Stimulated activated CD4-positive, alpha-beta T cell treated with anti-CD3 and anti-CD28 coated beads, Interleukin-1b, Interleukin-23, amount 100 ng/mL, for 48 hours (primary cell): ENCODE results near the gene POFUT2.

ENCODE experiments used
- DNase-seq: peaks from one replicate; pipeline ENCODE4 v3.0.0-alpha.2; 2020

POFUT2 gene

DNA sequence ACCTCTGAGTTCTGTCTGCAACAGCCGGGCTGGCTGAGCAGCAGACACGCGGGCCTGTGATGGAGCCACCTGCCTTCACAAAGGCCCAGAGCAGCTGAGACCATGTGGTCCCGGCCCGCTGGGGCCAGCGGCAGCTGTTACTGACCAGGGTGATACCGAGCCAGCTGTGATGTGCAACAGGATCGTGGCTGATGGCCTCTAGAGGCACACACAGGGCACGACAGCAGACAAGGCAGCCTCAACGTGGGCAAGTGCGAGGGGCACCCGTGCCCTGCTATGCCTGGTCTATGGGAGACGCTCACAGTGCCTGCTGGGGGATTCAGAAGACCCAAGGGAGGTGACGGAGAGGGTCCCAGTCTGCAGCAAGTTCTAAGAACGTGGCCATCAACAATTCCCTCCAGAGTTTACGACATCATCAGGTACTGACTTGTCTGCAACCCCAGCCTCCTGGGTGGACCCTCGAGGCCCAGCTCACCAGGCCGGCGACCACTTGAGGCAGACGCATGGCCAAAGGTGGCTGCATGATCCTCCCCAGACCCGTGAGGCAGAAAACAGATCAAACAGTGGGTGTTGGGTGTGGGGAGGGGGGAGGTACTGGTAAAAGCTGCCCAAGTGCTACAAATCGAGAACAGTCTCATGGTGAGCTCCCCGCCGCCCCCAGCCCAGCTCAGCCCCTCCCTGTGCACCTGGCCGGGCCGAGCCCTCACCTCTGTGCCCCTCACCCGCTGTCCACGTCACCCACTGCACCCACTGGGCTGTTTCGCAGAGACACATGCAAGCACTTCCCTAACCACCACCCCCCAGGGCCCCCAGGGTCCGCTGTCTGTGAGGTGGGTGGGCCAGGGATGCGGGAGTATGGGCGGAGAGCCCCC is 6.0 kb downstream of the POFUT2 start:
- DNase-seq = no peak

DNA sequence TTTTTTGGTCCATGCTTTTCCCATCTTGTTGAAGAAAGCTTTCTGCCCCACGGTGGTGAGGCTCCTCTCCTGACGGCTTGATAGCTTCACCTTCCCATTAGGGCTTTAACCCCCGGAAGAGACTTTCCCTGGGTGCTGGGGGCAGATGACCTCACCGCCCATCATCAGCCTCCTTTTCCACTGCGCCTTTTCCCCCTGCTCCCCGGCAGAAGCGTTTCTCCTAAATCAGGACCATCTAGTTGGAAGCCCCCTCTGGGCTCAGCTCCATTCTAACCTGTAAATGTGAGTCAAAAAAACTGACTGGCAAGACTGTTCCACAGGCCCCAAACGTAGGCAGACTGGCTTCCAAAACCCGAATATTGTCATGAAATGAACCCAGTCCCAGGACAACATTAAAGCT is 6.7 kb downstream of the POFUT2 start:
- DNase-seq = no peak

DNA sequence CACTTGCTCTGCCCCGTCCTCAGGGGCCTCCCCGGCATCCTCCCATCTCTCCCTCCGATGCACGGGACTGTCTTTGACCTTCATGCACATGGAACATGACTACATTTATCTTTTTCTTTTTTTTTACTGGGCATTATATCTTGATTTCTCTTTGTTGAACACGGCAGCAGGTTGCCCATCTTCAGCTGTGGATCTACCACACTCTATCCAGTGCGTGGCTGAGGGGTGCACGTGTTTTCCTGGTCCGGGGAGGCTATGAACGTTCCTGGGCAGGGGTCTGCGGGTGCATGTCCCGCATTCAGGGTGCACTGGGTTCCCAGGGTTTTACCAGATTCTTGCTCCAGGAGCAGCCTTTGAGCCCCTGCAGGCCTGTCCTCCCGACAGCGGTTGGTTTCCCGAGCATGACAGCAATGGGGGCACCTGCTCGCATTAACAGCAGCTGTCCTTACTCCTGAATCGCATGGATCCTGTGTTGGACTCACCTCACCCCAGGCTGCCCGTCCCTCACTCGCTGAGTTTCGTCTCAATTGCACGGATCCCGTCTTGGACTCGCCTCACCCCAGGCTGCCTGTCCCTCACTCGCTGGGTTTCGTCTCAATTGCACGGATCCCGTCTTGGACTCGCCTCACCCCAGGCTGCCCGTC is 7.4 kb downstream of the POFUT2 start:
- DNase-seq = no peak

DNA sequence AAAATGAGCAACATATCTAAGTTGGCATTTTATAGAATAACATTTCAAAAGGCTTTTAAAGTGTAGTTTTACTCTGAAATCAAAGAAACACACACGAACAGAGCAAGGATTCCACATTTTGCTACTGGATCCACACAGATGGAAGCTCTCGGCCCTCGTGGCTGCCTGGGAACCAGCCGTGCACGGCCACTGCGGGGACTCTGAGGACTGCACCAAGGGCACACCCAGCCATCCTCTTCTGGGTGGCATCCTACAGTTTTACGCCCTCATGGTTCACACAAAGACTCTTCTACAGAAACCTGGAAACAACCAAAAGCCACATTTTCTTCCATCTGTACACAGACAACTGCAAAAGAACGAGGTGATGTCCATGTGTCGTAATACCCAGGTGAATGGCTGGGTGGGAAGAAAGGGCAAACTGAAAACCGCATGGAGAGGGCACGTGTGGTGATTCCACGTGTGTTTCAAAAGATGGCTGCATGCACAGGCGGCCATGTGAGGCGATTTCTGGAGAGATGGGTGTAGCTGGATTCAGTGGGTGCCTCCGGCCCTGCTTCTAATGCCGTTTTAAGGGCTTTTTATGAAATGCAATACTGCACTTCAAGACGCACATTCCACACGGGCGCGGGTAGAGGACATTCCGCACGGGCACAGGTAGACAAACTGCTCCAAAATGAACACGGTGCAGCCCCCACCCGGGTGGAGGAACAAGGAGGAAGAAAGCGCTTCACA is 8.1 kb downstream of the POFUT2 start:
- no peak for DNase-seq

DNA sequence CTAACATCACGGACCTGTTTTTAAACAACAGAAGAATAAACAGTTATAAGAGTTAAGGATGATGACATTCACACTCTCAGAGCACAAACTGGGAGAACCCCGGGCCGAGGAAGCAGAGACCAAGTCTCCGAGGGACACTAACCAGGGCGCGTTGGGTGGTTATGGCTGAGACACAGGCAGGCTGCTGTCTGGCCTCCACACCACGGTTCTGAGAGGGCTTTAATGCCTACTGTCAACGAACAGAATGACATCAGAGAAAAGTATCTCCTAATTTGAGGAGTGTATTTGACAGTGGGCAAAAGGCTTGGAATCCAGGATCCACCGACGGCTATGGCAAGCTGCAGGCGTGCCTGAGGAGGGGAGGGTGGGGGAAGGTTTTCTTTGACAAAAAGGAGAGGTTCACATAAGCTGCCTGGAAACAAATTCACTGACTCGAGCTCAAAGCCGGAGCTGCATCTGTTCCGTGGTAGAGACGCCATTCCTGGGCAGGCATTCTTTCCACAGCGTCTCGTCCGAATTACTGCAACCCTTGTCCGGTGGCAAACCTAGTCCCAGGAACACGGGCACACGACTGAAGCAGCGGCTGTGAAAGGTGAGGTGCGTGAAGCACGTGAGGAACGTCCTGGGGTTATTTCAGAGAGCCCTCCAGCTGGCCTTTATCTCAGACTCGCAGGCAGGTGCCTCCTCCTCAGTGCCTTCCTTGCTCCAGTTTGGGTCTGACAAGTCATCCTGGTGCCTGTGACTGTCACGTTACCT is 9.4 kb downstream of the POFUT2 start:
- DNase-seq = no peak

DNA sequence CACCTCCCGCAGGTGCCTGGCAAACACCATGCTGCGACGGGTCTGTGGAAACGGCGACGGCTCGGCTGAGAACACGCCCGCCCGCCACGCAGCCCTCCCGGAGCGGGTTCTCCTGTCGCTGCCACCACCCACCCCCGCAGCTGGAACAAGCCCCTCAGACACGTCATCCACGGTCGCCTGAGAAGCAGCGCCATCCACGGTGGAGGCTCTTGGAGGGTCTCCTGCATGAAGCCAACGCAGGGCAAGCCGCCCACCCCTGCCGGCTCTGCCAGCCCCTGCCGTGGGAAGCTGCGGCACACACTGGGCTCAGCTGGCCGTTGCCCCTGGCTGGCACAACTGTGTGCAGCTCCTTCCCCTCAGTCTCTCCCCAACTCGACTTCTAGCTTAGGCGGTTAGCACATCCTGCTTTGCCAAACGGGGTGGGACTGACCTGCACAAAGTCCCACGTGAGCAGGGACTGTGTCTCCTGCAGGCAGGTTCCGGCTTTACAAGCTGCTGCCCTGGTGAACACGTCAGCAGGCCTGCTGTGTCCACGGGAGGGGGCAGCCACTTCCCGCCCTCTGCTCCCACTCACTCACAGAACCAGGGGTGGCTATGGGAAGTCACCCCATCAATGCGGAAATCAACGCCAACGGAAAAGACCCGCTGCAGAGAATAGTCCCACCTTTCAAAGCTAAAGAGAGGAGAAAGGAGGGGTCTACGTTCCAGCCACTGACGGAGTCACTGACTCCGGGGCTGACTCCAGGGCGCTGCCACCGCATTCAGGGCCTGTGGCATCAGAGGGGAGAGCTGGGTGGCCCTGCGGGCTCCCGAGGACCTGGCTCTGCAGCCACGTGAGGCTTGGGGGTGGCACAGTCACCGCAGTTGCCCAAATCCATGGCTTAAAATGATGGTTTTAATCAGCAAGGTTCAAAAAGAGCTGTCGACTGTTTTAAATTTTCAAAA is 10.3 kb downstream of the POFUT2 start:
- no peak for DNase-seq

DNA sequence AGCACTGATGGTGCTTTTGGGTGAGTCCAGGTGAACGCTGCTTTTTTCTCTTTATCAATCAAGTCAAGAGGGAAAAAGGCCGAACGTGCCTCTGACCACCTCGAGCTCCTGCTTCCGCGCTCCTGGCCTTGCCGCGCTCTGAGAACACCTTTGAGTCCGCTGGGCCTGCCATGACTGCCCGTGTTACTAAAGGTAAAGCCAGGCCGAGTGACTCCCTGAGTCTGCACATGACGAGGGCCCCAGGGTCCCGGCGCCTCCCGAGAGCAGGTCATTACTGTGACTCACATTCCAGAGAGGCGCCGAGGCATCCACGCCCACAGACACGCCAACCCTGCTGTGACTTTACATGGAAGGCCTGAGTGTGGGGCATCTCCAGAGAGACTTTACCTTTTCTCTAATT is 11.1 kb downstream of the POFUT2 start:
- no peak for DNase-seq

DNA sequence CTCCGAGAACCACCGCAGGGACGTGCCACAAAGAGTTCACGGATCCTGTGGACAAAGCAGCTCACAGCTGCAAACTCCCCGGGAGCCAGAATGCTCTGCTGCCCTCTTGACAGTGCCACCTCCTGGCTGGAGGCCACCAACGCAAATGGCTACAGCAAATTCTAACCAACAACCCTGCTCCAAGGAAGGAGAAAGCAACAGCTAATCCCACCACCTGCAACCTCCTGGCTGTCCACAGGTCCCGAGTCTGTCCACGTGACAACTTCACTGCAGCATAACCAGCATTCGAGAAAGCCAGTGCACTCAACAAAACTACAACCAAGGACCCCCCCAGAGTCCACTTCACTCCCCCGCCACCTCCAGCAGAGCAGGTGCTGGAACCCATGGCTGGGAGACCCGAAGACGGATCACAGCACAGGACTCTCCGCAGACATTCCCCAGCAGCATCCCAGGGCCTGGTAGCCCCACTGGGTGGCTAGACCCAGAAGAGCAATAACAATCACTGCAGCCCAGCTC is 17.3 kb downstream of the POFUT2 start:
- DNase-seq = no peak

DNA sequence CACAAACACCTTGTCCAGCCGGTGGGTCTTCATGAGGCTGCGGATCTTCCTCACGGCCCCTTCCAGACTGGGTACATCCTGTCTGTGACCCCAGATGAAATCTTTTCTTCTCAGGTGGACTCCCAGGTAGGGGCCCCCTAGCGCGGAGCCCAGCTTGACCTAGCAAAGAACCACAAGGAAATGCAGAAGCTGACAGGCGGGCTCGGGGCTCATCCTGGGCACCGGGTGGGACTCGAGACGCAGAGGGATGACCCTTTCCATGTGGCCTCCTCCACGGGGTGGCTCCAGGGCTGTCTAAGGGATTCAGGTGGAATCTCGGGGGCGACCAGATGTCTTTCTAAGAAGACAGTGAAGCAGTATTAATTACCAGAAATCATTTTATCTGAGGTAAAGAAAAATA is 17.8 kb downstream of the POFUT2 start:
- no peak for DNase-seq

DNA sequence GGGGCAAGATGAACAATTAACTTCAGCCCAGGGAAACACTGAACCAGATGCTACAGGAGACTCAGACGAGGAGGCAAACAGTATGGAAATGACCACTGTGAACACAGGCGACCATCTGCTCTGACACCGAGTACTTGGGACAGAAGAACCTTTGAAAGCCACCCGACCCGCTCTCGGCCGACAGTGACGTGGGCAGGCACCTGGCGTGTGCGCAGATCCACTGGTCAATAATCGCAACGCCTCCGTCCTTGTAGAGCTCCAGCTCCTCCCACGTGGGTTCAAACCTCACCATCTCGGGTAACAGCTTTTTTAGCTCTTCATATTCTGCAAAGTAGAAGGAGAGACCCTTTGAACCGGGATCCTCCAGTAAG is 20.3 kb downstream of the POFUT2 start:
- no peak for DNase-seq

DNA sequence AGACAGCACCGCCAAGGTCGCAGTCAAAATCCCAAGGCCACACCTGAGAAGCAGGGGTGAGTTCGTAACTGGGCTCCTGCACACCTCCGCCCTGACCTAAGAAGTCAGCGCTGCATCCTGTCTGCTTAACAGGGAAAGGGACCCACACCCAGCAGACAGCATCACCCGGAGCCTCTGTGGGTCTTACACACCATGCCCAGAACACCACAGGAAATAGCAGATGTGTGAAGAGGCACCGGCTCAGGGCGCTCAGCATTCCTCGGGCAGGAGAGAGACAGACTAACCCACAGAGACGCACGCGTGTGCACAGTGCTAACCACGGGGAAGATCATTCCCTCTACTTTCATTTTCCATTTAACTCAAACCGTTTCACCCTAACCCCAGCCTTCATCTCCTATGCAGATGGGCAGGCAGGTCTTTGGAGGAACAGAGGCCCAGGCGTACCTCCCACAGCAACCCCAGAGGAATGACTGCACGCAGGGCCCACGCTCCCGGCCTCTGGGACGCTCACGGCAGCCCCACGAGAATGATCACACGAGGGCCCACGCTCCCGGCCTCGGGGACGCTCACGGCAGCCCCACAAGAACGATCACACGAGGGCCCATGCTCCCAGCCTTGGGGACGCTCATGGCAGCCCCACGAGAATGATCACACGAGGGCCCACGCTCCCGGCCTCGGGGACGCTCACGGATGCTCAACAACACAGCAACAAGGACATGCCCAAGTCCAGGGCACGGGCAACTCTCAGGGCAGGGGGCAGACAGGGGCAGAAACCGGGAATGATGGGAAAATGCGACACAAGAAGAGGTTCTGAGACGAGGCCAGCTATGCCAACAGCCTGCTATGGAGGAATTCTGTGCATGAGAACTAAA is 20.9 kb downstream of the POFUT2 start:
- peak; percentile 46 for DNase-seq

DNA sequence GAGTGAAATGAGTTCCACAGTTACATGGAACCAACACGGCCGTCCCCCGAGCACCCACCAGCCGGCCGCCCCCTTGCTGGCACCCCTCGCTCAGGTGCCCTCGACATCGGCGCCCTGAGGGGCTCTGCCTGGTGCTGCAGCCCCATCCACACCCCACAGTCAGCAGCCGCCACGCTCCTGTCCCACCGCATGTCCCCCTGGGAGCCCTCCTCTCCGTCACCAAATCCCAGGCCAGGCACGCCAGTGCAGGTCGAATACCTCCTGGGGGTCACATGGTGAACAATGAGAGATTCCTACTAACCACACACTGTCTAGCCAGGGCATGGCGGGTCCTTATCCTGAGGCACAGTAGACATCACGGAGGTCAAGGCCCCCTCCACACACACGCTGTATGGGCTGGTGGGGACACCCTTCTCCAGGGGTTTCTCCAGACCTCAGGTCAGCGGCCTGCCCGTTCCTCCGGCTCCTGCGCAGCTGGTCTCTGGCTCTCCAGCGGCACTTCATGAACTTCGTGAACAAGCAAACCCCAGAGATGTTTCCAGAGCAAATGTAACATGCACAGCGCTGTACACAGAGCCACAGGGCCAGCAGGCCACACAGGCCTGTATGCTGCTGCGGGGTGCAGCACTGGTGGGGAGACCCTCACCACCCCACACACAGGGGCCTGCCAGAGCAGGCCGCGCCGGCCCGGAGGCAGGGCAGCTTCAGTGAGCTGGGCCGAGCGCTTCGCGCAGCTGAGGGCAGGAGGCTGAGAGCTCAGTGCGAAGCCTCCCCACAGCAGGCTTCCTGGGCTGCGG is 21.8 kb downstream of the POFUT2 start:
- no peak for DNase-seq

DNA sequence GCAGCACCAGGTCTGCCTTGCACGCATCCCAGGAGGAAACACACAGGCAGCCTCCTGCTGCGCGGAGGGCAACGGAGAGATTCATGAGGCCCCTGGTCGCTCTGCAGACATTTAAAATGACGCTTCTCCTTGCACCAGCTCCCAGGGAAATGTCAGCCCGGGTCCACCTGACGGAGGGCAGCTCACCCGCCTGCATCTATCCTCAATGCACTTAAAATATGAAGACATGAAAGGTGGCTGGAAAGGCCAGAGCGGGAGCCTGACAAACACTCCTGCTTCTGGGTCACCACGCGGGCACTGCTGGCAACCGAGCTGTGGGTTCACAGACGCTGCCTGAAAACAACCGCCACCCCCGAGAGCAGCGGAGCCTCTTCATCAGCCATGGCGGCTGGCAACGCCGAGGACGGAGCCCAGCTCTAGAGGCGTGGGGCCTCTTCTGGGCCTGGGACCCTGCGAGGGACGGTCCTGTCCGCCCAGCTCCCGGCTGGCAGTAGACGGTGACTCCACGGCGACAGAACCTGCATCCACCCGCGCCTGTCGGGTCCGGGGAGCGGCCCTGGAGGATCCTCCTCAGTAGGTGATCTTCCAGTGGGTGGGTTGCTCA is 22.7 kb downstream of the POFUT2 start:
- DNase-seq = no peak

DNA sequence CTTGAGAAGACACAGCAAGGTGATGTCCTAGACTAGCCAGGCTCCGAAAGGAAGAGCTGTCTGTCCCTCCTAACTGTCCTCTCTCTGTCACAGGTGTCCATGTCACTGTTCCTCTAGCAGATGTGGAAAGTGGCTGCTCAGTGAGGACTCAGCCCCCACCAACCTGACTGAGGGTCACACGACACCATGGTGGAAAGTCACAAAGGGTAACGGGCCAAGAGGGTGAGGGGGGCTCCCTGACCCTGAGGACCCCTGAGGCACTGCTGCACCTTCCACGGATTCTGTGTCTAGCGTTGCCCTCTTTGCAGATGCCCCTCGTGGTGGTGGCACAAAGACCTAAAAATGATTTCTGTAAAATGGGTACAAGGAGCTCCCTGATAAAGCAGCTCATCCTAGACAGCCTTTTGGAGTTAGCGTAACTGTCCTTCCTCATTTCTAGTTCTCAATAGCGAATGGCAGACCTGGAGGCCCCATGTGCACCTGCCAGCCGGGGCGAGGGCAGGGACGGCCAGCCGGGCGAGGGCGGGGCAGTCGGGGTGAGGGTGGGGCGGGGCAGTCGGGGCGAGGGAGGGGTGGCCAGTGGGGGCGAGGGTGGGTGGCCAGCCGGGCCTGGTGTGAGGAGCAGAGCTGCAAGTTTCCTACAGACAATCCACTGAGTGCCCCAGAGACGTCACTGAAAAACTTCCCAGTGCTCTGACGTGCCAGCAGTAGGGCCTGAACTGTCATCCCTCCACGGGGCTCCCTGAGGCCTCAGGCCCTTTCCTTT is 23.4 kb downstream of the POFUT2 start:
- DNase-seq = no peak

DNA sequence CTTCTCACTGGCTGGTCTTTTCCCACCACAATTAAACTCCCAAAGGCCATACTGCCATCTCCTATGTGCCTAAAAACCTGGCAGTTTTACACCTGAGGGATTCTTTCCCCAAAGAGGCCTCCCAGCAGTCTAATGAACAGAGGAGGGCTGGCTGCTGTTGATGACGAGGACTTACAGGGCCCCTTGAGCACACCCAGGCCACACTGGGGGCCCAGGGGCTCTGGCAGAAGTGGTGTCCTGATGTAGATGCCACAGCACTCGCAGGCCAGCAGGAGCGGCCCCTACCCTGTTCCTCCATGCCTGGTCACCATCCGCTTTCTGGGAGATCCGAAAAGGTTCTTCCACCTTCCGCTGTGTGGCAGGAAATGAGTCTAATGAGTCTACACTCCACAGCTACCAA is 24.2 kb downstream of the POFUT2 start:
- DNase-seq = no peak

DNA sequence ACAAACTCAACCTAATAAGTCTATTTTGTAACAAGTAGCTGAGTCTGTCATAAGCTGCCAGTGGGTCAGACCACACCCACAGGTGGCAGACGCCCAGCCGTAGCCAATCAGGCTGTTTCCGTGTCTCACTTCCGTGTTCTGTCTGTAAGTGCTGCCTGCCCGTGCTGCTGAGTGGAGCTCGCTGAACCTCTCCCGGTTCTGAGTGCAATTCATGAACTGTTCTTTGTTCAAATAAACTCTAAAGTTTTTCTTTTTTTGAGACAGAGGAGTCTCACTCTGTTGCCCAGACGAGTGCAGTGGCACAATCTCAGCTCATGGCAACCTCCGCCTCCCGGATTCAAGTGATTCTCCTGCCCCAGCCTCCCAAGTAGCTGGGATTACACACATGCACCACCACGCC is 25.1 kb downstream of the POFUT2 start:
- DNase-seq = no peak

DNA sequence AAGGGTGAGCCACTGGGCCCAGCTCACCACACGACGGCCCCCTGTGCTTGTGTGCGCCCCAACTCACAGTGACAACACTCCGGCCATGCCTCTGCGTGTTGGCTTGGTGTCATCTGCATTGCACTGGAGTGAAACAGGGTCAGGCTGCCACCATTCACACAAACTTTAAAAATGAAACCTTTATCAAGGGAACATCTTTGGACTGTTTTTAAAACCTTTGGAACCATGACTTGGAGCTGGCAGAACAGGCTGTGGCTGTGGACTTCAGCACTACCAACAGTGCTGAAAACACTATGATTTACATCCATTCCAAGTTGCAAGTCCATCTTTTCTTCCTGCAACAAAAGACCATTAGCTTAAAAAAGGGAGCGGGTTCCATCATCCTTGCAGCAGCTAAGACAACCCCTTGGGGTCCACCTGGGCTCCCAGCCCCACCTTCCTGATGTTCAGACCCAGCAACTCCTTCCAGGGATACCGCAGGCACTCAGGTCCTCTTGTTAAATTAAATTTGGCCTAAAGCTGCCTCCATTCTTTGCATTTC is 25.6 kb downstream of the POFUT2 start:
- no peak for DNase-seq

DNA sequence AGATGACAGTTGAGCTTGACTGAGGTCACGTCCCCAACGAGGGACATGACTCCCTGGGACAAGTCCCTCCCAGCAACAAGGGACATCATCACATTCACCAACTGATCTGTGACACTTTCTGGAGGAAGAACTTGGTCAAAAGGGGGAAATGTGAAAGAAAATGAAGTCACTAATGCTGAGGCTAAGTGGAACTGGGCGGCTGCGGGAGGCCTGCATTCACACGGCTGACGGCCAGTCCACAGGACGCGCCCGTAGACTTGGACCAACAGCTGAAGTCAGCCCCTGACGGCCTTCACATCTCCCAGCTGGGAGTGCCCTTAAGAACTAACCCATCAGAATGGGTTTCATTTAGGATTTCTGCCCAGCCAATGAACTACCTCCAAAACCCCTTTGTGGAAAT is 26.6 kb downstream of the POFUT2 start:
- no peak for DNase-seq
